ENCODE data around the gene NOTO.
"Not testable (repeated sequence)": the region's sequence is repeated elsewhere in the genome, so short reads cannot be mapped to it uniquely, and the experiment has no call there.

Gene NOTO, protein sequence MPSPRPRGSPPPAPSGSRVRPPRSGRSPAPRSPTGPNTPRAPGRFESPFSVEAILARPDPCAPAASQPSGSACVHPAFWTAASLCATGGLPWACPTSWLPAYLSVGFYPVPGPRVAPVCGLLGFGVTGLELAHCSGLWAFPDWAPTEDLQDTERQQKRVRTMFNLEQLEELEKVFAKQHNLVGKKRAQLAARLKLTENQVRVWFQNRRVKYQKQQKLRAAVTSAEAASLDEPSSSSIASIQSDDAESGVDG

DNA sequence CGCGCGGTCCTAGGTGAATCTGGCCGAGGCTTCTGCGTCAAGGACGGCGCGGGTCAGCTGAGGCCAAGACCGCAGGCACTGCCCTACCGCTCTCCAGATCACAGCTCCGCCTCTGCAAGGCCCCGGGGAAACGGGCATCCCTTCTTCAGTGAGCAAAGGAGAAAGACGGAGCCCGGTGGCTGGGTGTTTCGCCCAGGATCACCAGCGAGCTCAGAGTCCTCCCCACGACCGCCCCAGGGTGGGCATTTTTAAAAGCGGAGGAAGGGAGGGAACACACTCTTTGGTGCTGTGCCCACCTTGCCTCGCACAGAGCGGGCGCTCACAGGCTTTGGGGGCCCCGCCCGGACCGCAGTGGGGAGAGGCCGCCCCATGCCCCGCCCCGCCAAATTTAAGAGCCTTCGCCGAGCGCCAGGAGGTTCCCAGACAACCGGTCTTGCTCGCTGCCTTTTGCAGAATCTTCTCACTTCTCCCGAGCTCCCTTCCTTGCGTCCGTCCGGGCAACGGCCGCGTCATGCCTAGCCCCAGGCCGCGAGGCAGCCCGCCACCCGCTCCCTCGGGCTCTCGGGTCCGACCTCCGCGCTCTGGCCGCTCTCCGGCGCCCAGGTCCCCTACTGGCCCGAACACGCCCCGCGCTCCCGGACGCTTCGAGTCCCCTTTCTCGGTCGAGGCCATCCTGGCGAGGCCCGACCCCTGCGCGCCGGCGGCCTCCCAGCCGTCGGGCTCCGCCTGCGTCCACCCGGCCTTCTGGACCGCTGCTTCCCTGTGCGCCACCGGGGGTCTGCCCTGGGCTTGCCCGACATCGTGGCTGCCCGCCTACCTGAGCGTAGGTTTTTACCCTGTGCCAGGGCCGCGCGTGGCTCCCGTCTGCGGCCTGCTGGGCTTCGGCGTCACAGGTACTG lies at the start of gene NOTO:
TSS of gene NOTO (plus strand) at position 419 of the 899 bp plus-strand sequence. CDS start at position 512, 93 bp downstream.
- in situ Hi-C loops (cut with HindIII; ENCODE audit: low sequenced_read_pairs) = no loop called here

DNA sequence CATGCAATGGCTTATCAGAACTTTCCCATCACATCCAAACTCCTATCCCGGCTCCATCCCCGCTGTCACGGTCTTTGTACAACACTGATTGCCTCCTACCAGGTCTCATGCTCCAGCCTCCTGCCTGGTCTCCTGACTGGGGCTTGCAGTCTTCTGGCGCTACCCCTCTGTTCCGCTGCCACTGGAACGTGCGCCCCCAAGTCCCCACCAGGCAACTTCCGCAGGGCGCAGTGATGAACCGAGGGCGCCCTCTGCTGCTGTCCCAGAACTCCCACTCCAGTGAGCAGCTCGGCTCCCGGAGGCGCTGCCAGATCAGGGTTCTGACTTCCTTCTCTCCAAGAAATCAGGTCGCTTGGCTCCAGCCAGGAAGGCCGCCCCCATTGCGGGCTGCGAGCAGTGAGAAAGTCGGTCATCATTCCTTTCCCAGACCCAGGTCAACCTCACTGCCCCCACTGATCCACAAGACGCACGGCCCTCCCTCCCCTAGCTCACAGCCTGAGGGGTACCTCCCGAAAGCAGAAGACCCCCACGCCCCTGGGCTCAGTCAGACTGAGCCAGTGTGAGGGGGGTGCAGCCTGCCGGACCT lies 45.7 kb upstream of the NOTO start:
- DNase-seq (ENCODE audit: low read depth) = peak; percentile 31
- in situ Hi-C loops (cut with HindIII; ENCODE audit: low sequenced_read_pairs) = no loop called here
- peak overlapping the region; percentile 3 for H3K4me3 ChIP-seq (ENCODE audit: low read depth, low read length)
- TF ChIP-seq, protein P1, sequence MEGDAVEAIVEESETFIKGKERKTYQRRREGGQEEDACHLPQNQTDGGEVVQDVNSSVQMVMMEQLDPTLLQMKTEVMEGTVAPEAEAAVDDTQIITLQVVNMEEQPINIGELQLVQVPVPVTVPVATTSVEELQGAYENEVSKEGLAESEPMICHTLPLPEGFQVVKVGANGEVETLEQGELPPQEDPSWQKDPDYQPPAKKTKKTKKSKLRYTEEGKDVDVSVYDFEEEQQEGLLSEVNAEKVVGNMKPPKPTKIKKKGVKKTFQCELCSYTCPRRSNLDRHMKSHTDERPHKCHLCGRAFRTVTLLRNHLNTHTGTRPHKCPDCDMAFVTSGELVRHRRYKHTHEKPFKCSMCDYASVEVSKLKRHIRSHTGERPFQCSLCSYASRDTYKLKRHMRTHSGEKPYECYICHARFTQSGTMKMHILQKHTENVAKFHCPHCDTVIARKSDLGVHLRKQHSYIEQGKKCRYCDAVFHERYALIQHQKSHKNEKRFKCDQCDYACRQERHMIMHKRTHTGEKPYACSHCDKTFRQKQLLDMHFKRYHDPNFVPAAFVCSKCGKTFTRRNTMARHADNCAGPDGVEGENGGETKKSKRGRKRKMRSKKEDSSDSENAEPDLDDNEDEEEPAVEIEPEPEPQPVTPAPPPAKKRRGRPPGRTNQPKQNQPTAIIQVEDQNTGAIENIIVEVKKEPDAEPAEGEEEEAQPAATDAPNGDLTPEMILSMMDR (IDR thresholded peaks at IDR 0.05; ENCODE audit: low read depth, low read length, missing control alignments) = peak; percentile 87

More for the DNA sequence above, at the start of gene NOTO:
- H3K4me3 ChIP-seq (ENCODE audit: low read depth, low read length) = peak within 1 kb of the TSS; percentile 18
- DNase-seq (ENCODE audit: low read depth) = no peak
- TF ChIP-seq, protein P1 (IDR thresholded peaks at IDR 0.05; ENCODE audit: low read depth, low read length, missing control alignments) = no peak

DNA sequence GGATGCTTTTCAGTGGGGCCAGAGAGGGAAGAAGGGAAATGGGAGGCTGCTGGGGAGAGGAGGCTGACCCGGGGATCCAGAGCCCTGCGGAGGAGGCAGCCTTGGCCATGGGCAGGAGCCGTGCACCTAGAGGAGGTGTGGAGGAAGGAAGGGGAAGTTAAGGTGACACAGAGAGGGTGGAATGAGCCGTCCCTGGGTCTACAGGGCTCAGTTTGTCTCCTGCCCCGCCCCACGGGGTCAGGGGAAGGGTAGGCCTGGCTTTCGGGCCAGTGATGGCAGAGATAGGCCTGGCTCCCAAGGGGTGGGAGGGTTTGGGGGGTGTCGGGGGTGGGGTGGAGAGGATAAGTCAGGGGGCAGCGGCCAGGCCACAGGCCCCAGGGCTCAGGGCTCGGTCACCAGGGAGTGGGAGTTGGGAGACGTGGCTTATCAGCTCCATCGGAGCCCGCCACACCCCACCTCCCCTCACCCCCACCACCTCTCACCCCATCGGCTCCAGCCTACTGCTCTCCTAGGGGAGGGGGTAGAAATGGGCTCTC lies 39.5 kb upstream of the NOTO start:
- no peak overlapping the region for H3K4me3 ChIP-seq (ENCODE audit: low read depth, low read length)
- in situ Hi-C loops (cut with HindIII; ENCODE audit: low sequenced_read_pairs) = no loop called here
- TF ChIP-seq, protein P1 (IDR thresholded peaks at IDR 0.05; ENCODE audit: low read depth, low read length, missing control alignments) = no peak
- no peak for DNase-seq (ENCODE audit: low read depth)

DNA sequence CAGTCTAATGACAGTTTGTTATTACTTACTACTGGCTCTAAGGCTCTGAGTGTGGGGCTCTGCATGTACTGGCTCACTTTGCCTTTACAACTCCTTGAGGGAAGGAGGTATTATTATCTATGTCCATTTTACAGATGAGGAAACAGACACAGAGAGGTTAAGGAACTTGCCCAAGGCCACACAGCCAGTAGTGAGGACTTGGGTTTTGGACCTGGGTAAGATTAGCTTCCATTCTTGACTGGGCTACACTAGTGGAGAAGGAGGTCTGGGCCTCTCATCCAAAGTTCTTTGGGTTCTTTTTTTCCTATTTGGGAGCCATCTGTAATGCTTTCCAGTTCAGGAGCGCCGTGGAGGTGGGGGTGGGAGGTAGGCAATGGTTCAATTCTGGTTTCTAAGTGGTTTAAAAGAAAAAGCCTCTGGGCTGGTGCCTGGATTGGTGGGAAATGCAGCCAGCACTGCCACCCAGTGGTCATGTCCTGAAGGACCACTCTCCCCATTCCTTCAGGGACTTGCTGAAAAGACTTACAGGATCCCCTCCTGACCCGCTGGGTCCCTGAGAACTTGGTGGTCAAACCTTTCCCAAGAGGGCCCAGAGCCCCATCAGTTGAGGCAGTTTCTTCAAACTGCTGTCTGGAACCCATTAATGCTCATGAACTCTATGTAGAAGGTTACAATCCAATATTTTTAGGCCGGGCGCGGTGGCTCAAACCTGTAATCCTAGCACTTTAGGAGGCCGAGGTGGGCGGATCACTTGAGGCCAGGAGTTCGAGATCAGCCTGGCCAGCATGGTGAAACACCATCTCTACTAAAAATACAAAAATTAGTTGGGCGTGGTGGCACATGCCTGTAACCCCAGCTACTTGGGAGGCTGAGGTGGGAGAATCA lies 38.6 kb upstream of the NOTO start:
- peak; percentile 65 for DNase-seq (ENCODE audit: low read depth)
- in situ Hi-C loops (cut with HindIII; ENCODE audit: low sequenced_read_pairs) = no loop called here
- H3K4me3 ChIP-seq (ENCODE audit: low read depth, low read length) = no peak overlapping the region
- TF ChIP-seq, protein P1 (IDR thresholded peaks at IDR 0.05; ENCODE audit: low read depth, low read length, missing control alignments) = peak; percentile 91

DNA sequence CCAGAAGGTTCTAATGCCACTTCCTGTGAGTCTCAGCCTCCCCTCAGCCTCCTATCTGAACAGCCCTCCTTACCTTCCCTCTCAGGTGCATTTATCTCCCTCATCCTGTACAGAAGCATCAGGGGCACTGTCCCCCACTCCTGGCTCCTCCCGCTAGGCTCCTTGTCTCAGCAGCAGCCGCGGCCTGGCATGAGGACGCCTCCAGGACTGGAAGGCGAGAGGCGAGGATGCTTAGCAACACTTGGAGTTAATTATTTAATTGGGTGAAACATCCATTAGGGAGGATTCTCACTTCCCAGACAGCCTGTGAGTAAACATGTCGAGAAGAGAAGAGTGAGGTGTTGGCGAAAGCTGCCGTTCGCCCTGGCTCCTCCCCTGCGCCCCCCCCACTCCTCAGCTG lies 36.4 kb upstream of the NOTO start:
- in situ Hi-C loops (cut with HindIII; ENCODE audit: low sequenced_read_pairs); H3K4me3 ChIP-seq (ENCODE audit: low read depth, low read length): not testable (repeated sequence)

DNA sequence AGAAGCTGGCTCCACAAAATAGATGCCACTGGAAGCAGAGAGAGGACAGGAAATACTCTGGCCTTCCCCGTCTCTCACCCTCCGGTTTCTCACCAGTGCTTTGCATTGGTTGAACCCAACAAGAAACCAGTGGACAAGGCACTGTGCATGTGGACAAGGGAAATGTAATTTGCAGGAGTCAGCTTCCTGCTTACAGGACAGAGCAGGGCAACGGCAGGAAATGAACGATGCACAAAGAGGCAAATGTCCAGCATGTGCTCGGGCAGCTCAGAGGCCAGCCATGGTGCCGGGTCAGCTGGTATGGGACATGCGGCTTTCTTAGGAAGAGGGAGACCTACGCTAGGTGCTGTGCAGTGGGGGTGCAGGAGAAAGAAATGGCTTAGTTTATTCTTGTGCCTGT lies 35.6 kb upstream of the NOTO start:
- not testable (repeated sequence) for DNase-seq (ENCODE audit: low read depth); H3K4me3 ChIP-seq (ENCODE audit: low read depth, low read length)

More for the DNA sequence above, 36.4 kb upstream of the NOTO start:
- DNase-seq (ENCODE audit: low read depth) = not testable (repeated sequence)

DNA sequence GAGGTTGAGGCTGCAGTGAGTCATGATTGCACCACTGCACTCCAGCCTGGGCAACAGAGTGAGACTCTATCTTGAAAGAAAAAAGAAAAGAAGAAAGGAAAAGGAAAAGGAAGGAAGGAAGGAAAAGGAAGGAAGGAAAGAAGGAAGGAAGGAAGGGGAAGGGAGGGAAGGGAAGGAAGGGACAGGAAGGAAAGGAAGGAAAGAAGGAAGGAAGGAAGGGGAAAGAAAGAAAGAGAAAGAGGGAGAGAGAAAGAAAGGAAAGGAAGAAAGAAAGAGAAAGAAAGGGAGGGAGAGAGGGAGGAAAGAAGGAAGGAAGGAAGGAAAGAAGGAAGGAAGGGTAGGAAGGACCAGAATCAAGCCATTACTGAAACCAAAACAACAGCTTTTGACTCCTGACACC lies 34.0 kb upstream of the NOTO start:
- in situ Hi-C loops (cut with HindIII; ENCODE audit: low sequenced_read_pairs); DNase-seq (ENCODE audit: low read depth); H3K4me3 ChIP-seq (ENCODE audit: low read depth, low read length): not testable (repeated sequence)

More for the DNA sequence above, 35.6 kb upstream of the NOTO start:
- in situ Hi-C loops (cut with HindIII; ENCODE audit: low sequenced_read_pairs) = not testable (repeated sequence)

DNA sequence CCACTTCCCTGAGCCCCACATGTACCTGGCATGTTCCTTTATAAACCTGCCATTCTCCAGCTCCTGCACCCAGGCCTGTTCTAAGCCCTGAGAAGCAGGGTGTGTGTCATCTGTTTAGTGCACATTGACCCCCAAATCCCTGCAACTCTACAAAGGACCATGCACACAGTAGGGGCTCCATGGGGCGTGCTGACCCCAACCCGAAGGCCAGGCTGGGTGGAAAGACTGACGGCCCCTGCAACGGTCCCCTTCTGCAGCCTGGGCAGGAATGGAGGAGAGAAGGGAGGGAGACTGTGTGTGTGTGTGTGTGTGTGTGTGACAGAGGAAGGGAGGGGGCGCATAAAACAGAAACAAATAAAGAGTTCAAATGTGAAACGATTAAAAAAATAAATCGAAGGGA lies 32.0 kb upstream of the NOTO start:
- DNase-seq (ENCODE audit: low read depth); in situ Hi-C loops (cut with HindIII; ENCODE audit: low sequenced_read_pairs); H3K4me3 ChIP-seq (ENCODE audit: low read depth, low read length): not testable (repeated sequence)

Measured in astrocyte of the cerebellum (primary cell).